ENCODE data around the gene NOSIP. TPM values are rescaled to one million over a fixed set of nuclear protein-coding genes. Genes with fewer than 3 reads are reported as not detected.

Gene NOSIP
- total and polyA plus RNA-seq, 8 donors, result 40.8 to 67.9 (median 61.2) TPM

DNA sequence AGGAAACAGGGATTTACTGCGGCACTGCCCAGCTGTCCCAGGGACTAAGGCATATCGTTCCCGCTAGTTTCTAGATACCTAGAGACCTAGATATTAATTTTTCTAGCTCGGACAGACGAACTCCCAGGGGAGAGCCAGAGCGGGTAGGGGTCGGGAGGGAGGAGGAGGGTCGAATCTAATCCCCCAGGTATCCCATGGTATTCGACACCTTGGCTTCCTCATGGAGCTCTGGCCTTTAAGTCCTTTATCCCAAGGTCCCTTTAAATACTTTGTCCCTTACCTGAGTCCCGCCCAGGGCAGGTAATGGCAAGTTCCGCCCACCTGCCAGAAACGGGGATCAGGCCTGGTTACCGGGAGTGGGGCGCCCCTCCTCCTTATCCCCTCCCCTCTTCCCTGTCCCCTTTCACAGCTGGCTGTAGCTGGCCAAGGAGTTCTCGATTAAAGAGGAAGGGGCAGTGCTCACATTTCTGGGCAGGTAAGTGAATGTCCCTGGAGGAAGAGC, 702 bp upstream of the NOSIP start, which contains the start of gene PRRG2:
Gene PRRG2 (plus strand): TSS at position 310 of the 502 bp plus-strand sequence. CDS start 1,904 bp downstream, outside the sequence.
- Histone ChIP-seq H3K27ac (peak within 1 kb of the TSS; percentile 36 to 80), H3K36me3 (peaks cover 0 to 5% of the 10 kb centered on the region in 2 donors), H3K4me3 (peak within 1 kb of the TSS; percentile 58 to 77), H3K27me3 (no peaks in the 10 kb centered on the region), H3K9me3 (no peaks in the 10 kb centered on the region), H3K4me1 (peaks cover 8 to 39% of the 10 kb centered on the region in 2 donors)
- TF ChIP-seq, protein P1, sequence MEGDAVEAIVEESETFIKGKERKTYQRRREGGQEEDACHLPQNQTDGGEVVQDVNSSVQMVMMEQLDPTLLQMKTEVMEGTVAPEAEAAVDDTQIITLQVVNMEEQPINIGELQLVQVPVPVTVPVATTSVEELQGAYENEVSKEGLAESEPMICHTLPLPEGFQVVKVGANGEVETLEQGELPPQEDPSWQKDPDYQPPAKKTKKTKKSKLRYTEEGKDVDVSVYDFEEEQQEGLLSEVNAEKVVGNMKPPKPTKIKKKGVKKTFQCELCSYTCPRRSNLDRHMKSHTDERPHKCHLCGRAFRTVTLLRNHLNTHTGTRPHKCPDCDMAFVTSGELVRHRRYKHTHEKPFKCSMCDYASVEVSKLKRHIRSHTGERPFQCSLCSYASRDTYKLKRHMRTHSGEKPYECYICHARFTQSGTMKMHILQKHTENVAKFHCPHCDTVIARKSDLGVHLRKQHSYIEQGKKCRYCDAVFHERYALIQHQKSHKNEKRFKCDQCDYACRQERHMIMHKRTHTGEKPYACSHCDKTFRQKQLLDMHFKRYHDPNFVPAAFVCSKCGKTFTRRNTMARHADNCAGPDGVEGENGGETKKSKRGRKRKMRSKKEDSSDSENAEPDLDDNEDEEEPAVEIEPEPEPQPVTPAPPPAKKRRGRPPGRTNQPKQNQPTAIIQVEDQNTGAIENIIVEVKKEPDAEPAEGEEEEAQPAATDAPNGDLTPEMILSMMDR (IDR thresholded peaks at IDR 0.05), result no peak
- intact Hi-C loops (cut with DNase I), result no loop called here
- peak in 2 of 4 donors; percentile 35 to 77 for DNase-seq
- peak; percentile 86 for ATAC-seq

DNA sequence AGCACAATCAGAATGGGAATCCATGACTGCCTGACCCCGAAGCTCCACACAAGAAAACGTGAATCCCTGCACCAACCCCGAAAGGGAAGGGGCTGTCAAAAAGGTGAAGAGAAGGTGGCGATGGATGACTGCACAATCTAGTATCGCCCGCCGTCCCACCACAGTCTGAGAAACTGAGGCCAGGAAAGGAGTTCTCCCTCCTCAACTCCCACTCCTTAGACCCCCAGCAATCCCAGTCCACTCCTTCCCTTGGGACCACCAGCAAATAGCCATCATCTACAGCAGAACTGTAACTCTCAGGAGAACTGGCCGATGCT, 451 bp downstream of the NOSIP start:
- no peak for DNase-seq
- intact Hi-C loops (cut with DNase I), result no loop called here

DNA sequence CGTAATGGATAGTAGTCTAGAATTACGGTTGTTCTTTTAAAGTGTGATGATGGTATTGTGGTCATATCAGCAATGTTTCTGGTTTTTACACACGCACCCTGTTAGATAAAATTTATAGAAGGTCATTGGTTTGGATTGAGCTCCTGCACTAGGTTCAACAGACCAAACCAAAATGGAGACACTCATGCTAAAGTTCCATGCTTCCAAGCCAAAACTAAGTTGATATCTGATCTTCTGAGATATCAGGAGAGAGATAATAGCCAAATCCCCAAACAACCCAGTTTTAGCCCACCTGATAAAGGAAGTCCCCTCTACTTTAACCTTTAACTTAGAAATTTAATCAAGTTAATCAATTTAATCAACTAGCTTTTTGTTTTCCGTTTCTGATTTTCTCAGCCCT, 1.2 kb downstream of the NOSIP start:
- DNase-seq (no peak), ATAC-seq (no peak)
- H3K27me3 ChIP-seq, result no peaks in the 10 kb centered on the region
- intact Hi-C loops (cut with DNase I), result no loop called here
- H3K36me3 ChIP-seq, result peaks cover 0 to 24% of the 10 kb centered on the region in 2 donors
- no peaks in the 10 kb centered on the region for H3K9me3 ChIP-seq
- H3K4me3 ChIP-seq, result peak overlapping the region in 1 of 2 donors; percentile 77
- TF ChIP-seq, protein P1 (IDR thresholded peaks at IDR 0.05), result no peak
- H3K4me1 ChIP-seq, result peaks cover 8 to 39% of the 10 kb centered on the region in 2 donors
- H3K27ac ChIP-seq, result no peak overlapping the region

More for the DNA sequence above, 451 bp downstream of the NOSIP start:
- H3K9me3 ChIP-seq, result no peaks in the 10 kb centered on the region
- peaks cover 0 to 16% of the 10 kb centered on the region in 2 donors for H3K36me3 ChIP-seq
- H3K4me1 ChIP-seq, result peaks cover 8 to 39% of the 10 kb centered on the region in 2 donors
- H3K27ac ChIP-seq, result peak overlapping the region; percentile 36 to 80
- H3K27me3 ChIP-seq, result no peaks in the 10 kb centered on the region
- peak overlapping the region; percentile 58 to 77 for H3K4me3 ChIP-seq
- TF ChIP-seq, protein P1 (IDR thresholded peaks at IDR 0.05), result no peak
- ATAC-seq, result no peak

DNA sequence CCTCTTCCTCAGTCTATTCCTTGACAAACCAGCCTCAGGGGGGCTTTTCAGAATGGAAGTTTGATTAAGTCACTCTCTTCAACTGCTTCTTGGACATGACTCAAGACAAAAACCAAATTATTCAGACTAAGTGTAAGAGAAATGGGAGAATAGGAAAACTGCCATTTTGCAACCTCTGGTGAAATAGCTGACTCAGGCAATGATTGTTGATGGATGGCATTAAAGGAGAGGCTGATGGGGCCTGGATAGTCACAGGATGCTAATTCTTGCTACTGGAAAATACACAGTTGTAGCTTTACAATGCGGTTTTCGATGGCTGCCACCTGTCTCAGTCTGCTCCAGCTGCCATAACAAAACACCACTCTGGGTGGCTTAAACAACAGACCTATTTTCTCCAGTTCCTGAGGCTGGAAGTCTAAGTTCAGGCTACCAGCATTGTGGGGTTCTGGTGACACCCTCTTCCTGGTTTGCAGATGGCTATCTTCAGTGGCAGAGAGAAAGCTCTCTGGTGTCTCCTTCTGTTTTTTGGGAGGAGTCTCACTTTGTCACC, 6.1 kb downstream of the NOSIP start:
- ATAC-seq, result no peak
- peaks cover 0 to 27% of the 10 kb centered on the region in 2 donors for H3K36me3 ChIP-seq
- no peak overlapping the region for H3K4me3 ChIP-seq
- intact Hi-C loops (cut with DNase I), result no loop called here
- H3K27me3 ChIP-seq, result no peaks in the 10 kb centered on the region
- no peak overlapping the region for H3K27ac ChIP-seq
- TF ChIP-seq, protein P1 (IDR thresholded peaks at IDR 0.05), result no peak
- no peak for DNase-seq
- no peaks in the 10 kb centered on the region for H3K9me3 ChIP-seq
- peaks cover 3 to 41% of the 10 kb centered on the region in 2 donors for H3K4me1 ChIP-seq

DNA sequence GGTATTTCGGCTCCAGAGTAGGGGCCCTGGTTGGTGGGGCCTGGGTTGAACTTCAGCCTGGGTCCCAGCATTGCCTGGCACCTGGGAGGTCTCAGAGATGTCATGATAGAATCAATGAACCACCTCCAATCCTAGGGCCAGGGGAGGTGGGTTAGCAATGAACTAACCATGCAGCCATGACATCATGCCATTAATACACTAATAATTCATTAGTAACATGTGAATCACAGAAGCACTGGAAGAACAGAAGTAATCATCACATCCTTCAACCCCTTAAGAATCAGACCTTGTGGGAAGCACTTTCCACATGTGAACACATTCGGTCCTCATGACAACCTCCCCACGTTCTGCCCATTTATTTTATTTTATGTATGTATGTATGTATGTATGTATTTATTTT, 6.9 kb downstream of the NOSIP start:
- Histone ChIP-seq H3K27me3 (no peaks in the 10 kb centered on the region), H3K27ac (no peak overlapping the region), H3K4me3 (no peak overlapping the region), H3K9me3 (no peaks in the 10 kb centered on the region), H3K4me1 (peaks cover 0 to 38% of the 10 kb centered on the region in 2 donors), H3K36me3 (peaks cover 0 to 27% of the 10 kb centered on the region in 2 donors)
- ATAC-seq (no peak), DNase-seq (no peak)
- TF ChIP-seq, protein P1 (IDR thresholded peaks at IDR 0.05), result no peak
- intact Hi-C loops (cut with DNase I), result no loop called here

All from left lung (tissue), 10 donors.